Fibroblast of lung (primary cell): Measurements from ENCODE around the gene SLC12A9. TPM values are rescaled to one million over a fixed set of nuclear protein-coding genes. Genes with fewer than 3 reads are reported as not detected.

Experiments
- DNase-seq, 2 donors: peaks; one replicate each; pipeline versions ENCODE4 v3.0.0 to v3.0.0-alpha.2; 2010; ENCODE audit warnings: low read depth in 2 of 2
- H2AFZ ChIP-seq: 2 replicates; pipeline ENCODE4 v1.5.1; 2012; ENCODE audit warnings: low read length, control low read depth, inconsistent platforms
- H3K27ac ChIP-seq: 2 replicates; pipeline ENCODE4 v1.5.1; 2011; ENCODE audit warnings: low read length, control low read depth; ENCODE audit not compliant: insufficient read depth
- H3K27me3 ChIP-seq: 2 replicates; pipeline ENCODE4 v1.5.1; 2011; ENCODE audit warnings: mild to moderate bottlenecking, low read length; ENCODE audit not compliant: control insufficient read depth, insufficient read depth
- H3K36me3 ChIP-seq: 2 replicates; pipeline ENCODE4 v1.5.1; 2011; ENCODE audit warnings: low read length; ENCODE audit not compliant: control insufficient read depth, insufficient read depth
- H3K4me1 ChIP-seq: 2 replicates; pipeline ENCODE4 v1.5.1; 2011; ENCODE audit warnings: low read length; ENCODE audit not compliant: control insufficient read depth, insufficient read depth; ENCODE audit errors: extremely low read depth
- H3K4me2 ChIP-seq: 2 replicates; pipeline ENCODE4 v1.5.1; 2011; ENCODE audit warnings: low read length, control low read depth; ENCODE audit not compliant: insufficient read depth; ENCODE audit errors: extremely low read depth
- H3K4me3 ChIP-seq, 4 experiments: fragments of 200-600 bp in 1 of 4; sonication (generic) in 1 of 4; replicated peaks in 1 of 4; 2 replicates each; pipeline ENCODE4 v1.5.1; 2011 to 2016; ENCODE audit warnings: low read length in 4 of 4, low read depth in 3 of 4, mild to moderate bottlenecking in 3 of 4, control low read depth in 2 of 4, inconsistent platforms in 1 of 4, mixed read lengths in 1 of 4; ENCODE audit not compliant: insufficient read depth in 1 of 4; ENCODE audit errors: control extremely low read depth in 1 of 4
- H3K79me2 ChIP-seq: 2 replicates; pipeline ENCODE4 v1.5.1; 2012; ENCODE audit warnings: mild to moderate bottlenecking, low read length, inconsistent platforms; ENCODE audit not compliant: control insufficient read depth, insufficient read depth
- H3K9ac ChIP-seq: 2 replicates; pipeline ENCODE4 v1.5.1; 2011; ENCODE audit warnings: mild to moderate bottlenecking, low read length, control low read depth; ENCODE audit not compliant: insufficient read depth
- H3K9me3 ChIP-seq: 2 replicates; pipeline ENCODE4 v1.5.1; 2012; ENCODE audit warnings: low read depth, low read length; ENCODE audit not compliant: control insufficient read depth, insufficient read depth
- H4K20me1 ChIP-seq: 2 replicates; pipeline ENCODE4 v1.5.1; 2011; ENCODE audit warnings: low read length; ENCODE audit not compliant: control insufficient read depth, insufficient read depth; ENCODE audit errors: extremely low read depth
- EZH2 ChIP-seq: IDR thresholded peaks from 2 replicates; pipeline ENCODE4 v1.5.1; 2012; ENCODE audit warnings: low read length, control low read depth, mild to moderate bottlenecking; ENCODE audit errors: missing control alignments
- polyA plus RNA-seq, 2 donors: library from polyadenylated mRNA; depleted of rRNA in 1 of 2; stranded (reverse) in 1 of 2; unstranded in 1 of 2; fragments of >200 nt; gene quantifications; 2 replicates each; pipeline ENCODE4 v1.2.1, GENCODE V29; 2011 to 2012; ENCODE audit warnings: missing spikeins in 1 of 2
- total RNA-seq: library from RNA; depleted of rRNA; stranded (reverse); fragments of >200 nt; gene quantifications from 2 replicates; pipeline ENCODE4 v1.2.1, GENCODE V29; 2014
- TF ChIP-seq, protein P1 (sequence below), 2 donors: IDR thresholded peaks in 1 of 2; conservative IDR thresholded peaks in 1 of 2; 1 replicate in 1 of 2; 2 replicates in 1 of 2; pipeline ENCODE4 v1.5.1; 2011 to 2012; ENCODE audit warnings: low read length in 2 of 2, control low read depth in 1 of 2, inconsistent platforms in 1 of 2, low read depth in 1 of 2, mild to moderate bottlenecking in 1 of 2

The SLC12A9 gene
- total and polyA plus RNA-seq, 2 donors (not counting 1 experiment from before 2014, with no cell fraction given): 6.6 to 18.5 TPM

GRCh38 chr7:100874577-100875355, 22.3 kb downstream of the SLC12A9 start, which contains the start of gene SRRT:
SRRT (plus strand) TSS chr7:100875103; CDS start chr7:100875591, 488 bp downstream.
- TF ChIP-seq EZH2: no peak
- TF ChIP-seq, protein P1, sequence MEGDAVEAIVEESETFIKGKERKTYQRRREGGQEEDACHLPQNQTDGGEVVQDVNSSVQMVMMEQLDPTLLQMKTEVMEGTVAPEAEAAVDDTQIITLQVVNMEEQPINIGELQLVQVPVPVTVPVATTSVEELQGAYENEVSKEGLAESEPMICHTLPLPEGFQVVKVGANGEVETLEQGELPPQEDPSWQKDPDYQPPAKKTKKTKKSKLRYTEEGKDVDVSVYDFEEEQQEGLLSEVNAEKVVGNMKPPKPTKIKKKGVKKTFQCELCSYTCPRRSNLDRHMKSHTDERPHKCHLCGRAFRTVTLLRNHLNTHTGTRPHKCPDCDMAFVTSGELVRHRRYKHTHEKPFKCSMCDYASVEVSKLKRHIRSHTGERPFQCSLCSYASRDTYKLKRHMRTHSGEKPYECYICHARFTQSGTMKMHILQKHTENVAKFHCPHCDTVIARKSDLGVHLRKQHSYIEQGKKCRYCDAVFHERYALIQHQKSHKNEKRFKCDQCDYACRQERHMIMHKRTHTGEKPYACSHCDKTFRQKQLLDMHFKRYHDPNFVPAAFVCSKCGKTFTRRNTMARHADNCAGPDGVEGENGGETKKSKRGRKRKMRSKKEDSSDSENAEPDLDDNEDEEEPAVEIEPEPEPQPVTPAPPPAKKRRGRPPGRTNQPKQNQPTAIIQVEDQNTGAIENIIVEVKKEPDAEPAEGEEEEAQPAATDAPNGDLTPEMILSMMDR (conservative IDR thresholded peaks at IDR 0.05 in 1 of 2, IDR thresholded peaks at IDR 0.05 in 1 of 2; ENCODE audit: low read depth in 1 of 2, low read length in 2 of 2): peak; percentile 23 to 28
- Histone ChIP-seq H3K4me3 (peak within 1 kb of the TSS; percentile 58 to 95 (median 94)), H3K9ac (peak within 1 kb of the TSS; percentile 88), H3K4me2 (peak within 1 kb of the TSS; percentile 90), H2AFZ (peak within 1 kb of the TSS; percentile 62), H3K36me3 (peaks cover 27% of the 10 kb centered on the region), H4K20me1 (no peaks in the 10 kb centered on the region), H3K27me3 (no peaks in the 10 kb centered on the region), H3K9me3 (no peaks in the 10 kb centered on the region), H3K27ac (peak within 1 kb of the TSS; percentile 92), H3K79me2 (peaks cover 64% of the 10 kb centered on the region), H3K4me1 (peaks cover 6% of the 10 kb centered on the region)
- DNase-seq: peak; percentile 96 to 98

DNA sequence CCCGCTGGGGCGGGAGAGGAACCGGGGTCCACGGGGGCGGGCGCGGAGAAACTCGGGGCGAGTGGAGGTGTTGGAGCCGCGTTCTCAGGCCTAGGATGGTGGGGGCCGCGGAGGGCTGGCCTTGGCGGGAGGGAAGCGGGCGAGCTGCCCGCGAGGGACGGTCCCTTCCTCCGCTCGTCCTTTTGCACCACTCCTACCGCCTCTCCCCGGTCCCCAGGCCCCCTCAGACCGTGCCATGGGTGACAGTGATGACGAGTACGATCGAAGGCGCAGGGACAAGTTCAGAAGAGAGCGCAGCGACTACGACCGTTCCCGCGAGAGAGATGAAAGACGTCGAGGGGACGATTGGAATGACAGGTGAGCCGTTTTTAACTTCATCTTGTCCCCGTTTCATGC, 22.8 kb downstream of the SLC12A9 start:
- DNase-seq: no peak
- Histone ChIP-seq H3K27me3 (no peaks in the 10 kb centered on the region), H3K36me3 (peaks cover 27% of the 10 kb centered on the region), H3K4me1 (peaks cover 6% of the 10 kb centered on the region), H3K27ac (peak overlapping the region; percentile 92), H3K9ac (peak overlapping the region; percentile 88), H2AFZ (no peak overlapping the region), H3K9me3 (no peaks in the 10 kb centered on the region), H3K4me2 (peak overlapping the region; percentile 90), H3K79me2 (peaks cover 64% of the 10 kb centered on the region), H3K4me3 (peak overlapping the region; percentile 58 to 95 (median 94)), H4K20me1 (no peaks in the 10 kb centered on the region)
- TF ChIP-seq EZH2: no peak
- TF ChIP-seq, protein P1 (conservative IDR thresholded peaks at IDR 0.05 in 1 of 2, IDR thresholded peaks at IDR 0.05 in 1 of 2; ENCODE audit: low read depth in 1 of 2, low read length in 2 of 2): no peak

DNA sequence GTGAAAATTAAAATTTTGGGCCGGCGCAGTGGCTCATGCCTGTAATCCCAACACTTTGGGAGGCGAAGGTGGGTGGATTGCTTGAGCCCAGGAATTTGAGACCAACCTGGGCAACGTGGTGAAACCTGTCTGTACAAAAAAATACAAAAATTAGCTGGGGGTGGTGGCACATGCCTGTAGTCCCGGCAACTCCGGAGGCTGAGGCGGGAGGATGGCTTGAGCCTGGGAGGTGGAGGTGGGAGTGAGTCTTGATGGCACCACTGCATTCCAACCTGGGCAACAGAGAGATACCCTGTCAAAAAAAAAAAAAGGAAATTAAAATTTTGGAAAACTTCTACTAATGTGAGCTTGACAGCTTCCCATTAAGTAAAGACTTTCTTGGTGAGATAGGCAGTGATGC, 25.5 kb downstream of the SLC12A9 start:
- no peak overlapping the region for H3K9ac ChIP-seq
- H3K4me3 ChIP-seq: no peak overlapping the region
- peaks cover 27% of the 10 kb centered on the region for H3K36me3 ChIP-seq
- peaks cover 6% of the 10 kb centered on the region for H3K4me1 ChIP-seq
- H3K9me3 ChIP-seq: no peaks in the 10 kb centered on the region
- DNase-seq: no peak
- H4K20me1 ChIP-seq: no peaks in the 10 kb centered on the region
- peaks cover 70% of the 10 kb centered on the region for H3K79me2 ChIP-seq
- H3K4me2 ChIP-seq: no peak overlapping the region
- TF ChIP-seq EZH2: no peak
- TF ChIP-seq, protein P1 (conservative IDR thresholded peaks at IDR 0.05 in 1 of 2, IDR thresholded peaks at IDR 0.05 in 1 of 2; ENCODE audit: low read depth in 1 of 2, low read length in 2 of 2): no peak
- H3K27ac ChIP-seq: no peak overlapping the region
- H2AFZ ChIP-seq: no peak overlapping the region
- H3K27me3 ChIP-seq: no peaks in the 10 kb centered on the region
